ENCODE data around the gene CARD19.
A peak's percentile ranks its signal among the peaks of the same experiment; 100 is the strongest.

The CARD19 gene

DNA sequence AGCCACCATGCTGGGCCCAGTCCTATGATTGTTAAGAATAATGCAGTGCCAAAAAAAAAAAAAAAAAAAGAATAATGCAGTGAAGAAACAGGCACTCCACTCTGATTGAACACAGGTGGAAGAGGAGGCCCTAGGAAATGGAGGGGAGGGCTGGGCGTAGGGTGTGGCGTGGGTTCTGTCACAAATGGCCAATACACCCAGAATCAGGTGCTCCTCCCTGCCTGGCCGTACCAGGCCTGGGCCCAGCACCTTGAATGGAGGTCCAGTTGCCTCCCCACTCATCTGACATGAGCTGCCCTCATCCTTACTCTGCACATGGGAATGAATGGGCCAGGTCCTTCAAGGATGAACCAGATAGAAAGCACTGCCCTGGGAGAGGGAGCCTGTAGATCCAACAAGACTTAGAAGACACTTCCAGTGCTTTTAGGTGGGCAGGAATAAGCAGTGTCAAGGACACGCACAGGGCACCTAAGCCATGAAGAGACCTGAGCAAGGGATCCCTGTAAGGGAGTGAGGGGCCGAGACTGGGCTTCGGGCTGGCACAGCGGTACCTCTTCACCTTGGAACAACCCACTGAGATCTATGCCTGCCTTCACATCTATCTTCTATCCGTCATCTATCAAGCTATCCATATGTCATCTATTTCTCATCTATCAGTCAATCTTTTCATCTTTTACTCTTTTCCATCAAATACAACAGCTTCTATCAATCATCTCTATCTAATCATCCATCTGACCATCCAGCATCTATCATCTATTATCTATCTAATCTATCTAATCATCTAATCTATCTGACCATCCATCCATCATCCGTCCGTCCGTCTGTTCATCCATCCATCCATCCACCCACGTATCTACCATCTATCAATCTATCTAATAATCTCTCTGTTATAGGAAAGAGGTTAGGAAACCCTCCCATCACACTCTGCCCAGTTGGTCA lies 22.2 kb downstream of the CARD19 start:
- DNase-seq = no peak

- no peak for DNase-seq
Measured at GRCh38 chr9:93118863-93119702, 23.1 kb downstream of the CARD19 start.

DNA sequence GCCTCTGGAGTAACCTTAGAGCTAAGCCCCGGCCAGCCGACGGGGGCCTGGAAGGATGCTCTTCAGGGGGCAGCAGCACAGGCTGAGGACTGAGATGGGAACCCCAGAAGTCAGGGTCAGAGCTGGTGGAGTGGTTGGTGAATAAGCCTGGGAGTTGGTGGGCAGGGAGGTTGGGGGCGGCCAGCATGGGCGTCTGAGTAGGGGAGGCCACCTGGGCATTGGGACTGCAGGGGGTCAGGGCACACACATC lies 23.6 kb downstream of the CARD19 start:
- DNase-seq = no peak

DNA sequence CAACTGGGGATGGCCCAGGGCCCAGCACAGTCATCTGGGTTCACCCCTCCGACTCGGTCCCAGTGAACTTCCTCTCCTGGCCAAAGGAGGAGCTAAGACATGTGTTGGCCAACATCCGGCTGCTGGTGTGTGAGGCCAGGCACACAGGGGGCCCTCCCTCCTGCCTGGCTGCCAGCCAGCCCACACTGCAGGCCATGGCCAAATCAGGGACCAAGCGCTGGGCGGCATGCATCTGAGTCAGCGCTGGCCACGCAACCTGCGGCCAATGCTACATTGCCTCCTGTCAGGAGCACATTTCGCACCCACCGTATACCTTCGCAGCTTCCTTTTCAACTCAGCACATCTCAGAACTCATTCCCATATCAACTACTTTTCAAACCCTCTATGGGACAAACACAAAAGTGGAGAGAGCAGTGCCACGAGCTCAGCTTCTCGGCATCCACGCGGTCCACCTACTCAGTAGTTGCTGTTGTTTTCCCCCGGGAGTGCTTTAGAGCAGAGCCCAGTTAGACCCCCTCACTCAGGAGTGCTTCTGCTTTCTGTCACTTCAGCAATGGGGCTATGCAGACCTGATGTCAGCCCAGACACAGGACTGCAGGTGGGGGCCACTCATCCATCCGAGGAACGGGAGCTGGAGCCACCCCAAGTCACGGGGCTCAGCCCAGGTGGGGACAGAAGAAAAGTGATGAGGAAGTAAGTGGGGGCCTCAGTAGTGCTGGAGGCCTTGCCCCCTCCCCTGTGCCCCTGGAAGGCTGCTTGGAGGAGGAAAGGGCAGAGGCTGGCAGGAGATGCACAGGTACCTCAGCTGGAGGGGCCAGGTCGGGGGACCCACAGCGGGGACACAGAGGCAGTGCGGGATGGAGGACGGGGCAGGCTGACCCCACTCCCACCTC lies 24.2 kb downstream of the CARD19 start:
- peak in 50 of 58 donors; percentile 29 to 86 (median 55) for DNase-seq

DNA sequence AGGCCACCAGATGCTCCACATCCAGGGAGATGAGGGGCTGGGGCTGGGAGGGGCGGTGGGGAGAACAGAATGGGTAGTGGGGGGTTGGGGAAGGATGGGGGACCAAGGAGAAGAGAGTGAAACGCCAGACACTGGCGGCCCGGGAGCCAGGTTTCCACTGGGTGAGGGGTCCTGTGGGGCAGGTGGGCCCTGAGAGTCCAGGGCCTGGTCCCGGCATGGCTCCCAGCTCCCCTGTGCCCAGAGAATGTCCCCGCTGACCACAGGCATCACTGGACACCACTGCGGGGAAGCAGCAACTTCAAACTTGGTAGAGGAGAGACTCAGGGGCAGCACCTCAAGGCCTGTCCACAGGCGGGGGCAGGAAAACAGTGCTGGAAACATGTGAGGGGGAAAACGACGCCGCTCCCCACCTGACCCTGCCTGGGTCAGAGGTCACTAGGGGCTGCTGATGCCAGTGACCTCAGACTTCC lies 24.9 kb downstream of the CARD19 start:
- DNase-seq = no peak

- no peak for DNase-seq
Measured at GRCh38 chr9:93121316-93122241, 25.6 kb downstream of the CARD19 start.

DNA sequence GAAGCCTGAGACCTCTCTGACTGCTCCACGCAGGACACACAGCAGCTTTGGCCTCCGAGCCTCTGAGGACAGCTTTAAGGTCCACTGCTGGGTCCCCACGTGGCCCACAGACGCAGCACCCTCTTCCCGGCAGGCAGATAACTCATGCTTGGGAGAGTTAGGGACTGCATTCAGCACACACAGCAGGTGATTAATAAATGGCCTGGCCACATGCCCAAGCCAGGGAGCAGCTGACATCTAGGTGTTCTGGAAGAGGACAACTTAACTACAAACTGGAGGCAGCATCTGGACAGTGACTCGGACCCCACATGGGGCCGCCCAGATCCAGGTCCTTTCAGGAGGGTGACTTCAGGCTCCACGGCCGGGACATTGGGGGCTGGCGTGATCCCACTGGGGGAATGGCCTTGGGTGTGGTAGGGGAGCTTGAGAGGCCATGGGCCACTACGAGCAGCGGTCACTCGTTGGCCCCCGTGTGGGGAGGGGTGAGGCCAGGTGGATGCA lies 26.8 kb downstream of the CARD19 start:
- no peak for DNase-seq

DNA sequence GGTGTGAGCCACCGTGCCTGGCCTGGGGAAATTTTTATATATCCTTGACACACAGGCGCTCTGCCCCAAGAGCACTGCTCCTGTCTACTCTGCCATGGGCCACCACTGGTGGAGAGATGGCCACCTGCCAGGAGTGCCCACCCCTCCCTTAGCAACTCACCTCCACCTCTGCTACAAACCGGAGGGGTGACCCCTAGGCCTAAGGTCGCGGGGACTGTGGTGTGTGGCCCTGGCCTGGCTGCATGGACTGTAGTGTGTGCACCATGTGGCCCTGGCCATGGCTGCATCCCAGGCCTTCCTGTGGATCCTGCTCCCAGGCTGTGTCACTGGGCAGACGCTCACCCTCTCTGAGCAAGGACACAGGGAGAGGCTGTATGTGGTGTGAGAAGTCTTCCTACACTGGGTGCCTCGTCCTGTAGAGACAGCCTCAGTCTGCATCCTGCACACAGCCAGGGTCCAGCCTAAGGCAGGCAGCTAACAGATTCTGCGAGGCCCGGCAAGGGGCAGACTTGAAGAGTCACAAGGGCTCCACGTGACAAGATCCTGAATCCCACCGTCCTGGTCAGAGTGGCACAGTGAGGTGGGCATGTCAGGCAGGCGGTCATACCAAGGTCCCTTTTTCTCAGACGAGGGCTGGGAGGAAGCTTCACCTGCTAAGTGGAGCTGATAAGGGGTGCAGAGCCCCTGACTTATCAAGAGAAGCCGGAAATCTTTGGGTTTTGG lies 27.7 kb downstream of the CARD19 start:
- no peak for DNase-seq

DNA sequence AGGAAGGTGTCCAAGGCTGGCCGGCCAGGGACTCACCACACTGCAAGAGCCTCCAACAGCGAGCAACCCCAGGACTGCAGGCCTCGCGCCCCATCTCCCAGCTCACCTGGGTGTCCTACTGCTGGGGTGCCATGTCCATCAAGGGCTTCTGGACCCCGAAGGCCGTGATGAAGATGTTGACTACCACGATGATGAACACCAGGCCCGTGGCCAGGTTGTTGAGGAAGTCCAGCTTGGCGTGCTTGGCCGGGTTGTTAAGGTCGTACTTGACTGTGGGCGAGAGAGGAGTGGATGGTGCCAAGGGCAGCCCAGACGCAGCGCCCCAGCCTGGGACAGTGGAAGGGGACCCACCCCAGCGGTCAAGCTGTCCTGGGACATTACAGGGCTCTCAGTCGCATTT lies 28.8 kb downstream of the CARD19 start:
- DNase-seq = no peak

- no peak for DNase-seq
Measured at GRCh38 chr9:93125331-93125894, 29.4 kb downstream of the CARD19 start.

- DNase-seq = no peak
Measured at GRCh38 chr9:93126151-93126781, 30.2 kb downstream of the CARD19 start.

DNA sequence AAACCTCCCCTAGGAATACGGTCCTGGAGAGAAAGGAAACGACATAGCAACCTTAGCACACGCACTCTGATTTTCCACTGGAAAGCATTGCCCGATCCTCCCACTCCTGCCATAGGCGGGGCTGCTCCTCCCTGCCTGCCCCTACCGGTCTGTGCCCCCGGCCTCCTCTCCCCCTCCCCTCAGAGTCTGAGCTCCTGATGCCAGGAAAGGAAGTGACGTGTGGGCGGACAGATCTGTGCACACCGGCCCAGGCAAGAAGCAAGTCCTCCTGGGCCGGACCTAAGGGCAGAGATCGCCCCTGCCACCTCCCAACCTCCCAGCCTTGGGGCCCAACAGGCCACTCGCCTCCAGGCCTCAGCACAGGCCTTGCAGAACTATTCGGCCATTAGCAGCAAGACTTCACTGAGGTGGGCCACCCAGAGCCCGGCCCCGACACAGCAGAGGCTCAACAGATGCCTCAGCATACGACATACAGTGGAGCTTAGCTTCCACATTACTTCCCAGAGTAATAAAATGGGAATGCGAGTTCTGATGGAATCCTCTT lies 30.9 kb downstream of the CARD19 start:
- DNase-seq = no peak

GRCh38 chr9:93127395-93127911 lies 31.4 kb downstream of the CARD19 start:
- DNase-seq = peak in 38 of 58 donors; percentile 19 to 86 (median 56)

- DNase-seq = no peak
Measured at GRCh38 chr9:93128011-93128714, 32.1 kb downstream of the CARD19 start.

- no peak for DNase-seq
Measured at GRCh38 chr9:93128715-93129224, 32.8 kb downstream of the CARD19 start.

GRCh38 chr9:93129286-93129685 lies 33.3 kb downstream of the CARD19 start:
- DNase-seq = peak in 28 of 58 donors; percentile 13 to 61 (median 29)

Data from anterior cingulate cortex (tissue), 58 donors.